Measurements from ENCODE around the gene MYO3B. TPM values are rescaled to one million over a fixed set of nuclear protein-coding genes. Genes with fewer than 3 reads are reported as not detected.

Gene MYO3B
- polyA plus RNA-seq, 1 donor (not counting 4 experiments of a cell fraction or from before 2014, with no cell fraction given), result 4.4 TPM

GRCh38 chr2:170250584-170250983, 72.6 kb downstream of the MYO3B start:
- no peaks in the 10 kb centered on the region for H3K9me3 ChIP-seq (ENCODE audit: control insufficient read depth, low read depth, low read length)
- peaks cover 4% of the 10 kb centered on the region for H3K27me3 ChIP-seq (ENCODE audit: control insufficient read depth, extremely low read depth, insufficient read depth, low read length)
- H2AFZ ChIP-seq (ENCODE audit: control insufficient read depth, low read length), result no peak overlapping the region
- dilution Hi-C loops (cut with MboI; ENCODE audit: extremely low pct_ligation_motif_present, low sequenced_read_pairs), result no loop called here
- FAIRE-seq (no peak), DNase-seq (ENCODE audit: low read depth, low spot score) (no peak)
- H4K20me1 ChIP-seq (ENCODE audit: control insufficient read depth, extremely low read depth, insufficient read depth, low read length), result no peaks in the 10 kb centered on the region
- H3K9me1 ChIP-seq (ENCODE audit: control insufficient read depth, extremely low read depth, insufficient read depth, low read length), result no peaks in the 10 kb centered on the region
- no peaks in the 10 kb centered on the region for H3K4me1 ChIP-seq (ENCODE audit: control insufficient read depth, extremely low read depth, insufficient read depth, low read length)
- H3K36me3 ChIP-seq (ENCODE audit: control insufficient read depth in 2 of 2, extremely low read depth in 1 of 2, insufficient read depth in 2 of 2, low read length in 2 of 2), result no peaks in the 10 kb centered on the region
- no peak overlapping the region for H3K4me3 ChIP-seq (ENCODE audit: control insufficient read depth in 2 of 3, extremely low read depth in 1 of 3, insufficient read depth in 2 of 3, low read depth in 1 of 3, low read length in 3 of 3)
- H3K27ac ChIP-seq (ENCODE audit: control insufficient read depth, insufficient read depth, low read length), result no peak overlapping the region
- H3K79me2 ChIP-seq (ENCODE audit: control insufficient read depth, insufficient read depth, low read length), result no peaks in the 10 kb centered on the region
- TF ChIP-seq EZH2 (IDR thresholded peaks at IDR 0.05; ENCODE audit: low read length), result no peak
- H3K9ac ChIP-seq (ENCODE audit: control insufficient read depth, extremely low read depth, insufficient read depth, low read length), result no peak overlapping the region
- H3K4me2 ChIP-seq (ENCODE audit: control insufficient read depth, extremely low read depth, insufficient read depth, low read depth, low read length), result no peak overlapping the region

DNA sequence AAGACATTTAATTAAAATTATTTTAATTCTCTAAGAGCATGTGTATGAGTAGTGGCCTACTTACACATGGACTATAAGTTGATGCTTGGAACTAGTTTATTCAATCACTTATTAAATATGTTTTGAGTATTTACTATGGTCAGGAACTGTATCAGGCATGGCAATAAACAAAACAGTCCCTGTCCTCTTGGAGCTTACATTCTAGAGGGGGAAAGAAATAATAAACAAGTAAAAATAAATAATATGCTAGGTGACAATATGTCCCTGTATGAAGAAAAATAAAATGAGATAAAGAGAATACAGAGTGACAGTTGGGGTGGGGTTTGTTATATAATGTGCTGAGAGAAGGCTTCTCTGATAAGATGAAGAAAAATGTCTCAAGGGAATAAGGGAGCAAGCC, 74.5 kb downstream of the MYO3B start:
- H2AFZ ChIP-seq (ENCODE audit: control insufficient read depth, low read length), result no peak overlapping the region
- dilution Hi-C loops (cut with MboI; ENCODE audit: extremely low pct_ligation_motif_present, low sequenced_read_pairs), result no loop called here
- H3K4me1 ChIP-seq (ENCODE audit: control insufficient read depth, extremely low read depth, insufficient read depth, low read length), result no peaks in the 10 kb centered on the region
- H3K27me3 ChIP-seq (ENCODE audit: control insufficient read depth, extremely low read depth, insufficient read depth, low read length), result peaks cover 4% of the 10 kb centered on the region
- FAIRE-seq (no peak), DNase-seq (ENCODE audit: low read depth, low spot score) (no peak)
- TF ChIP-seq CTCF (optimal IDR thresholded peaks at IDR 0.05 in 1 of 3, IDR thresholded peaks at IDR 0.05 in 1 of 3, conservative IDR thresholded peaks at IDR 0.05 in 1 of 3; ENCODE audit: extremely low read depth in 1 of 3, insufficient read depth in 2 of 3, low read length in 3 of 3) (no peak), EZH2 (IDR thresholded peaks at IDR 0.05; ENCODE audit: low read length) (no peak)
- H3K36me3 ChIP-seq (ENCODE audit: control insufficient read depth in 2 of 2, extremely low read depth in 1 of 2, insufficient read depth in 2 of 2, low read length in 2 of 2), result no peaks in the 10 kb centered on the region
- H3K79me2 ChIP-seq (ENCODE audit: control insufficient read depth, insufficient read depth, low read length), result no peaks in the 10 kb centered on the region
- H3K9me1 ChIP-seq (ENCODE audit: control insufficient read depth, extremely low read depth, insufficient read depth, low read length), result no peaks in the 10 kb centered on the region
- no peak overlapping the region for H3K27ac ChIP-seq (ENCODE audit: control insufficient read depth, insufficient read depth, low read length)
- H3K9ac ChIP-seq (ENCODE audit: control insufficient read depth, extremely low read depth, insufficient read depth, low read length), result no peak overlapping the region
- no peak overlapping the region for H3K4me2 ChIP-seq (ENCODE audit: control insufficient read depth, extremely low read depth, insufficient read depth, low read depth, low read length)
- H4K20me1 ChIP-seq (ENCODE audit: control insufficient read depth, extremely low read depth, insufficient read depth, low read length), result no peaks in the 10 kb centered on the region
- H3K4me3 ChIP-seq (ENCODE audit: control insufficient read depth in 2 of 3, extremely low read depth in 1 of 3, insufficient read depth in 2 of 3, low read depth in 1 of 3, low read length in 3 of 3), result no peak overlapping the region
- H3K9me3 ChIP-seq (ENCODE audit: control insufficient read depth, low read depth, low read length), result no peaks in the 10 kb centered on the region

- Histone ChIP-seq H3K36me3 (ENCODE audit: control insufficient read depth in 2 of 2, extremely low read depth in 1 of 2, insufficient read depth in 2 of 2, low read length in 2 of 2) (no peaks in the 10 kb centered on the region), H3K27ac (ENCODE audit: control insufficient read depth, insufficient read depth, low read length) (no peak overlapping the region), H3K4me1 (ENCODE audit: control insufficient read depth, extremely low read depth, insufficient read depth, low read length) (no peaks in the 10 kb centered on the region), H4K20me1 (ENCODE audit: control insufficient read depth, extremely low read depth, insufficient read depth, low read length) (no peaks in the 10 kb centered on the region), H3K9ac (ENCODE audit: control insufficient read depth, extremely low read depth, insufficient read depth, low read length) (no peak overlapping the region), H3K27me3 (ENCODE audit: control insufficient read depth, extremely low read depth, insufficient read depth, low read length) (peaks cover 4% of the 10 kb centered on the region), H3K79me2 (ENCODE audit: control insufficient read depth, insufficient read depth, low read length) (no peaks in the 10 kb centered on the region), H3K4me3 (ENCODE audit: control insufficient read depth in 2 of 3, extremely low read depth in 1 of 3, insufficient read depth in 2 of 3, low read depth in 1 of 3, low read length in 3 of 3) (no peak overlapping the region), H2AFZ (ENCODE audit: control insufficient read depth, low read length) (no peak overlapping the region), H3K9me3 (ENCODE audit: control insufficient read depth, low read depth, low read length) (no peaks in the 10 kb centered on the region), H3K9me1 (ENCODE audit: control insufficient read depth, extremely low read depth, insufficient read depth, low read length) (no peaks in the 10 kb centered on the region), H3K4me2 (ENCODE audit: control insufficient read depth, extremely low read depth, insufficient read depth, low read depth, low read length) (no peak overlapping the region)
- dilution Hi-C loops (cut with MboI; ENCODE audit: extremely low pct_ligation_motif_present, low sequenced_read_pairs), result no loop called here
- no peak for FAIRE-seq
- no peak for DNase-seq (ENCODE audit: low read depth, low spot score)
- no peak for TF ChIP-seq CTCF (optimal IDR thresholded peaks at IDR 0.05 in 1 of 3, IDR thresholded peaks at IDR 0.05 in 1 of 3, conservative IDR thresholded peaks at IDR 0.05 in 1 of 3; ENCODE audit: extremely low read depth in 1 of 3, insufficient read depth in 2 of 3, low read length in 3 of 3)
- TF ChIP-seq EZH2 (IDR thresholded peaks at IDR 0.05; ENCODE audit: low read length), result no peak
Observed at GRCh38 chr2:170253721-170254230, 75.8 kb downstream of the MYO3B start.
